H9 (cell line): ENCODE measurements around the gene CERCAM. TPM values are rescaled to one million over a fixed set of nuclear protein-coding genes. Genes with fewer than 3 reads are reported as not detected.
"Not testable (repeated sequence)": the region's sequence is repeated elsewhere in the genome, so short reads cannot be mapped to it uniquely, and the experiment has no call there.

ENCODE experiments used
- DNase-seq: peaks from one replicate; pipeline ENCODE4 v3.0.0-alpha.2; 2017
- H2AFZ ChIP-seq: one replicate; pipeline ENCODE4 v1.6.1; 2013; ENCODE audit warnings: mild to moderate bottlenecking, low read length, control low read depth, moderate library complexity
- H2AK5ac ChIP-seq: 2 replicates; pipeline ENCODE4 v1.6.1; 2013; ENCODE audit warnings: low read length, control low read depth, mixed read lengths; ENCODE audit not compliant: insufficient read length
- H2BK120ac ChIP-seq: one replicate; pipeline ENCODE4 v1.6.1; 2013; ENCODE audit warnings: low read depth, mild to moderate bottlenecking, low read length, control low read depth, inconsistent platforms; ENCODE audit not compliant: poor library complexity, severe bottlenecking
- H2BK12ac ChIP-seq: 2 replicates; pipeline ENCODE4 v1.6.1; 2013; ENCODE audit warnings: low read length, control low read depth, mixed read lengths, low read depth; ENCODE audit not compliant: insufficient read length
- H2BK15ac ChIP-seq: 2 replicates; pipeline ENCODE4 v1.6.1; 2013; ENCODE audit warnings: low read depth, low read length, control low read depth
- H2BK20ac ChIP-seq: one replicate; pipeline ENCODE4 v1.6.1; 2013; ENCODE audit warnings: low read depth, mild to moderate bottlenecking, low read length, control low read depth, inconsistent platforms; ENCODE audit not compliant: poor library complexity, severe bottlenecking
- H2BK5ac ChIP-seq: 2 replicates; pipeline ENCODE4 v1.6.1; 2013; ENCODE audit warnings: low read length, control low read depth, mixed read lengths; ENCODE audit not compliant: insufficient read length
- H3K14ac ChIP-seq: 2 replicates; pipeline ENCODE4 v1.6.1; 2013; ENCODE audit warnings: low read length, control low read depth; ENCODE audit not compliant: insufficient read depth
- H3K18ac ChIP-seq: 2 replicates; pipeline ENCODE4 v1.6.1; 2013; ENCODE audit warnings: low read depth, mild to moderate bottlenecking, mixed read lengths, low read length, control low read depth; ENCODE audit not compliant: insufficient read length
- H3K23ac ChIP-seq: 2 replicates; pipeline ENCODE4 v1.6.1; 2013; ENCODE audit warnings: low read length, control low read depth, mixed read lengths, low read depth; ENCODE audit not compliant: insufficient read length
- H3K23me2 ChIP-seq: 2 replicates; pipeline ENCODE4 v1.6.1; 2013; ENCODE audit warnings: low read depth, mild to moderate bottlenecking, mixed read lengths, low read length, control low read depth; ENCODE audit not compliant: insufficient read length, poor library complexity, severe bottlenecking
- H3K27ac ChIP-seq: 2 replicates; pipeline ENCODE4 v1.5.1; 2013; ENCODE audit warnings: low read length, control low read depth, mixed read lengths, low read depth; ENCODE audit not compliant: insufficient read length
- H3K27me3 ChIP-seq: 2 replicates; pipeline ENCODE4 v1.6.1; 2013; ENCODE audit warnings: low read length, control low read depth, inconsistent platforms; ENCODE audit not compliant: insufficient read depth
- H3K4ac ChIP-seq: 2 replicates; pipeline ENCODE4 v1.6.1; 2013; ENCODE audit warnings: low read depth, mild to moderate bottlenecking, control low read depth, inconsistent platforms, low read length, moderate library complexity
- H3K4me1 ChIP-seq: 2 replicates; pipeline ENCODE4 v1.6.1; 2013; ENCODE audit warnings: low read length, control low read depth, inconsistent platforms; ENCODE audit not compliant: insufficient read depth
- H3K4me2 ChIP-seq: 2 replicates; pipeline ENCODE4 v1.6.1; 2013; ENCODE audit warnings: low read length, control low read depth, mixed read lengths; ENCODE audit not compliant: insufficient read length, insufficient read depth
- H3K56ac ChIP-seq: 2 replicates; pipeline ENCODE4 v1.6.1; 2013; ENCODE audit warnings: low read depth, mild to moderate bottlenecking, mixed read lengths, low read length, control low read depth; ENCODE audit not compliant: insufficient read length
- H3K79me1 ChIP-seq: 2 replicates; pipeline ENCODE4 v1.6.1; 2013; ENCODE audit warnings: low read depth, mild to moderate bottlenecking, moderate library complexity, low read length, control low read depth, inconsistent platforms; ENCODE audit not compliant: insufficient read depth, poor library complexity, severe bottlenecking
- H3K79me2 ChIP-seq: 2 replicates; pipeline ENCODE4 v1.6.1; 2013; ENCODE audit warnings: low read length, control low read depth, inconsistent platforms; ENCODE audit not compliant: insufficient read depth
- H3K9ac ChIP-seq: 2 replicates; pipeline ENCODE4 v1.6.1; 2013; ENCODE audit warnings: low read length, control low read depth, mixed read lengths; ENCODE audit not compliant: insufficient read length; ENCODE audit errors: extremely low read depth
- H3K9me3 ChIP-seq: one replicate; pipeline ENCODE4 v1.6.1; 2013; ENCODE audit warnings: low read depth, low read length, inconsistent platforms; ENCODE audit not compliant: control insufficient read depth
- H3T11ph ChIP-seq: one replicate; pipeline ENCODE4 v1.6.1; 2013; ENCODE audit warnings: mild to moderate bottlenecking, low read length, control low read depth, inconsistent platforms
- H4K20me1 ChIP-seq: one replicate; pipeline ENCODE4 v1.6.1; 2013; ENCODE audit not compliant: control insufficient read depth, insufficient read length, insufficient read depth
- H4K5ac ChIP-seq: 2 replicates; pipeline ENCODE4 v1.6.1; 2013; ENCODE audit warnings: low read depth, mild to moderate bottlenecking, mixed read lengths, low read length, control low read depth; ENCODE audit not compliant: insufficient read length
- H4K8ac ChIP-seq: replicated peaks from 2 replicates; pipeline ENCODE4 v1.6.1; 2013; ENCODE audit warnings: low read length, control low read depth, mixed read lengths, low read depth; ENCODE audit not compliant: insufficient read length
- H4K91ac ChIP-seq: 2 replicates; pipeline ENCODE4 v1.6.1; 2013; ENCODE audit warnings: low read depth, mild to moderate bottlenecking, moderate library complexity, mixed read lengths, low read length, control low read depth; ENCODE audit not compliant: insufficient read length
- H3K27ac Mint-ChIP-seq, 3 experiments: 2 replicates in 2 of 3; 3 replicates in 1 of 3; pipeline ENCODE4 v1.8.0; 2020 to 2021; ENCODE audit warnings: mixed read lengths in 3 of 3, mild to moderate bottlenecking in 1 of 3, moderate library complexity in 1 of 3
- H3K27me3 Mint-ChIP-seq: 2 replicates; pipeline ENCODE4 v1.8.0; 2021; ENCODE audit warnings: low read depth, mild to moderate bottlenecking, moderate library complexity, mixed read lengths
- H3K36me3 Mint-ChIP-seq, 3 experiments: 2 replicates in 2 of 3; 3 replicates in 1 of 3; pipeline ENCODE4 v1.8.0; 2020 to 2021; ENCODE audit warnings: low read depth in 3 of 3, mixed read lengths in 3 of 3; ENCODE audit not compliant: insufficient read depth in 1 of 3
- H3K4me1 Mint-ChIP-seq, 2 experiments: 2 replicates each; pipeline ENCODE4 v1.8.0; 2020; ENCODE audit warnings: mixed read lengths in 2 of 2
- H3K4me3 Mint-ChIP-seq, 2 experiments: 2 replicates in 1 of 2; 3 replicates in 1 of 2; pipeline ENCODE4 v1.8.0; 2020 to 2021; ENCODE audit warnings: mild to moderate bottlenecking in 2 of 2, mixed read lengths in 2 of 2, moderate library complexity in 1 of 2
- H3K9me3 Mint-ChIP-seq, 2 experiments: 2 replicates in 1 of 2; 3 replicates in 1 of 2; pipeline ENCODE4 v1.8.0; 2020; ENCODE audit warnings: mild to moderate bottlenecking in 2 of 2, mixed read lengths in 2 of 2, moderate library complexity in 1 of 2
- CTCF ChIP-seq: fragments of 200-600 bp; sonication (generic); conservative IDR thresholded peaks from 3 replicates; pipeline ENCODE4 v1.8.0; 2021; ENCODE audit warnings: antibody characterized with exemption, mild to moderate bottlenecking
- WGBS: extraction: QIAGEN DNeasy Blood & Tissue Kit; methylation state at CpG from one replicate; pipeline ENCODE4 v1.1.7; 2013; ENCODE audit warnings: missing lambda C conversion rate, low lambda C conversion rate, mixed read lengths; ENCODE audit not compliant: insufficient read length; ENCODE audit errors: extremely low coverage; 5-methylcytosine and 5-hydroxymethylcytosine counted together
- total RNA-seq: library from RNA; stranded (reverse); gene quantifications from 2 replicates; pipeline ENCODE4 v1.2.1, GENCODE V29; 2021

CERCAM gene
- total RNA-seq, 1 experiment from 2014 or later = 5.4 TPM

GRCh38 chr9:128422783-128423150 is 2.1 kb downstream of the CERCAM start:
- no peak overlapping the region for H4K5ac ChIP-seq
- H3K4me1 ChIP-seq = no peaks in the 10 kb centered on the region
- no CpG with 5 or more reads among the region's 5 CpGs for WGBS
- no peaks in the 10 kb centered on the region for H3K9me3 ChIP-seq
- H3K23me2 ChIP-seq = peaks cover 9% of the 10 kb centered on the region
- no peak overlapping the region for H3K27ac ChIP-seq
- no peak overlapping the region for H4K91ac ChIP-seq
- H3K9ac ChIP-seq = no peak overlapping the region
- no peak overlapping the region for H3K27ac Mint-ChIP-seq
- no peaks in the 10 kb centered on the region for H3K9me3 Mint-ChIP-seq
- H3K79me1 ChIP-seq = no peaks in the 10 kb centered on the region
- peaks cover 5 to 11% of the 10 kb centered on the region in 2 experiments; a peak in 2 of 4 replicates for H3K4me1 Mint-ChIP-seq
- H3K4me2 ChIP-seq = no peak overlapping the region
- H2BK12ac ChIP-seq = no peak overlapping the region
- no peak for TF ChIP-seq CTCF
- H3K4me3 Mint-ChIP-seq = peak overlapping the region in 1 of 2 experiments; percentile 10; a peak in 2 of 5 replicates
- H3K56ac ChIP-seq = no peak overlapping the region
- H3K27me3 ChIP-seq = peaks cover 13% of the 10 kb centered on the region; the same call in 1 of the 2 replicates
- H3K36me3 Mint-ChIP-seq = no peaks in the 10 kb centered on the region
- H3K27me3 Mint-ChIP-seq = peaks cover 65% of the 10 kb centered on the region
- H2BK20ac ChIP-seq = no peak overlapping the region
- H2AK5ac ChIP-seq = no peak overlapping the region
- H4K20me1 ChIP-seq = no peaks in the 10 kb centered on the region
- H2AFZ ChIP-seq = no peak overlapping the region
- H2BK5ac ChIP-seq = no peak overlapping the region
- H3K18ac ChIP-seq = no peak overlapping the region
- H3K4ac ChIP-seq = no peak overlapping the region
- no peak overlapping the region for H3K14ac ChIP-seq
- H2BK15ac ChIP-seq = no peak overlapping the region
- no peaks in the 10 kb centered on the region for H3K79me2 ChIP-seq
- no peak for DNase-seq
- H4K8ac ChIP-seq = no peak overlapping the region
- H3T11ph ChIP-seq = no peak overlapping the region
- H2BK120ac ChIP-seq = no peak overlapping the region
- H3K23ac ChIP-seq = no peak overlapping the region

GRCh38 chr9:128423356-128423755 is 2.7 kb downstream of the CERCAM start:
- not testable (repeated sequence) for H2BK120ac ChIP-seq, H4K8ac ChIP-seq, H3K27ac Mint-ChIP-seq, H2BK12ac ChIP-seq, H3K9ac ChIP-seq, H3K4me2 ChIP-seq, H3K9me3 ChIP-seq, H3K4me3 Mint-ChIP-seq, H3K27ac ChIP-seq, H3T11ph ChIP-seq, H4K91ac ChIP-seq, H3K36me3 Mint-ChIP-seq, H3K79me1 ChIP-seq, H3K14ac ChIP-seq, H4K20me1 ChIP-seq, H3K23ac ChIP-seq, H3K4ac ChIP-seq, H3K79me2 ChIP-seq, H2AFZ ChIP-seq, H3K56ac ChIP-seq, H3K9me3 Mint-ChIP-seq, H3K4me1 ChIP-seq, H2AK5ac ChIP-seq, H4K5ac ChIP-seq, H2BK20ac ChIP-seq, H3K18ac ChIP-seq, H2BK15ac ChIP-seq, H3K23me2 ChIP-seq, H2BK5ac ChIP-seq, DNase-seq
- Mint-ChIP-seq H3K27me3 (peaks cover 60% of the 10 kb centered on the region), H3K4me1 (peaks cover 5 to 11% of the 10 kb centered on the region in 2 experiments; a peak in 2 of 4 replicates)
- no CpG with 5 or more reads among the region's 6 CpGs for WGBS
- peaks cover 13% of the 10 kb centered on the region; the same call in 1 of the 2 replicates for H3K27me3 ChIP-seq
